ENCODE measurements around the gene KCND2.

Gene KCND2

DNA sequence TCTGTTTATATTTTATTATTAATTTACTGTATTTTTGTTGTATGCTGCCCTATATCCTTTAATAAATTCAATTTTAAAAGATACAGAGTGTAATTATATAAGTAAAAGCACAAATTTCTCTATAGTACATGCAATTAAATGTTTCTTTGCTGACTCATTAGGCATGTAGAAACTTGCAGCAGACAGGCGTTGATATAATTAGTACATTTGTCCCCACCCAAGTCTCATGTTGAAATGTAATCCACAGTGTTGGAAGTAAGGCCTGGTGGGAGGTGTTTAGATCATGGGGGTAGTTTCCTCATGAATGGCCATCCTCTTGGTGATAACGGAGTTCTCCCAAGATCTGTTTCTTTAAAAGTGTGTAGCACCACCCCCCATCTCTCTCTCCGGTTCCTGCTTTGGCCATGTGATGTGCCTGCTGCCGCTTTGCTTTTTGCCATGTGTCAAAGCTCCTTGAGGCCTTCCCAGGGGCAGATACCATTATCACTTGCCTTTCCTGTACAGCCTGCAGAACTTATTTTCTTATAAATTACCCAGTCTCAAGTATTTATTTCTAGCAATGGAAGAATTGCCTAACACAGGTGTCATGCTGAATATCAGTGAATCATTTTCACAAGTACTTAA is 521.2 kb downstream of the KCND2 start:
- no peaks in the 10 kb centered on the region for H3F3A ChIP-seq (ENCODE audit: control insufficient read depth, insufficient read depth)
- H3K9me2 ChIP-seq (replicated peaks; ENCODE audit: control insufficient read depth, low read length), result no peaks in the 10 kb centered on the region
- no peaks in the 10 kb centered on the region for H3K36me3 ChIP-seq (ENCODE audit: control insufficient read depth, low read length)
- H3K4me1 ChIP-seq (ENCODE audit: control insufficient read depth, low read length), result no peaks in the 10 kb centered on the region
- H3K9me3 ChIP-seq (ENCODE audit: control insufficient read depth, insufficient read depth, low read length), result no peaks in the 10 kb centered on the region
- no peaks in the 10 kb centered on the region for H4K20me1 ChIP-seq (ENCODE audit: control insufficient read depth, insufficient read depth, low read depth, low read length)
- H3K27me3 ChIP-seq (ENCODE audit: control insufficient read depth, low read length), result no peaks in the 10 kb centered on the region
- H3K4me3 ChIP-seq (ENCODE audit: low read length), result no peak overlapping the region
- no peak overlapping the region for H3K27ac ChIP-seq (ENCODE audit: low read depth, low read length)
- H3K4me2 ChIP-seq (ENCODE audit: low read length), result no peak overlapping the region
- TF ChIP-seq, protein P1, sequence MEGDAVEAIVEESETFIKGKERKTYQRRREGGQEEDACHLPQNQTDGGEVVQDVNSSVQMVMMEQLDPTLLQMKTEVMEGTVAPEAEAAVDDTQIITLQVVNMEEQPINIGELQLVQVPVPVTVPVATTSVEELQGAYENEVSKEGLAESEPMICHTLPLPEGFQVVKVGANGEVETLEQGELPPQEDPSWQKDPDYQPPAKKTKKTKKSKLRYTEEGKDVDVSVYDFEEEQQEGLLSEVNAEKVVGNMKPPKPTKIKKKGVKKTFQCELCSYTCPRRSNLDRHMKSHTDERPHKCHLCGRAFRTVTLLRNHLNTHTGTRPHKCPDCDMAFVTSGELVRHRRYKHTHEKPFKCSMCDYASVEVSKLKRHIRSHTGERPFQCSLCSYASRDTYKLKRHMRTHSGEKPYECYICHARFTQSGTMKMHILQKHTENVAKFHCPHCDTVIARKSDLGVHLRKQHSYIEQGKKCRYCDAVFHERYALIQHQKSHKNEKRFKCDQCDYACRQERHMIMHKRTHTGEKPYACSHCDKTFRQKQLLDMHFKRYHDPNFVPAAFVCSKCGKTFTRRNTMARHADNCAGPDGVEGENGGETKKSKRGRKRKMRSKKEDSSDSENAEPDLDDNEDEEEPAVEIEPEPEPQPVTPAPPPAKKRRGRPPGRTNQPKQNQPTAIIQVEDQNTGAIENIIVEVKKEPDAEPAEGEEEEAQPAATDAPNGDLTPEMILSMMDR (IDR thresholded peaks at IDR 0.05; ENCODE audit: low read depth, low read length, poor library complexity, severe bottlenecking), result no peak
- no peak for TF ChIP-seq EZH2phosphoT487 (IDR thresholded peaks at IDR 0.05; ENCODE audit: borderline replicate concordance, low read length)
- H3K79me2 ChIP-seq (ENCODE audit: control insufficient read depth, low read length), result no peaks in the 10 kb centered on the region

DNA sequence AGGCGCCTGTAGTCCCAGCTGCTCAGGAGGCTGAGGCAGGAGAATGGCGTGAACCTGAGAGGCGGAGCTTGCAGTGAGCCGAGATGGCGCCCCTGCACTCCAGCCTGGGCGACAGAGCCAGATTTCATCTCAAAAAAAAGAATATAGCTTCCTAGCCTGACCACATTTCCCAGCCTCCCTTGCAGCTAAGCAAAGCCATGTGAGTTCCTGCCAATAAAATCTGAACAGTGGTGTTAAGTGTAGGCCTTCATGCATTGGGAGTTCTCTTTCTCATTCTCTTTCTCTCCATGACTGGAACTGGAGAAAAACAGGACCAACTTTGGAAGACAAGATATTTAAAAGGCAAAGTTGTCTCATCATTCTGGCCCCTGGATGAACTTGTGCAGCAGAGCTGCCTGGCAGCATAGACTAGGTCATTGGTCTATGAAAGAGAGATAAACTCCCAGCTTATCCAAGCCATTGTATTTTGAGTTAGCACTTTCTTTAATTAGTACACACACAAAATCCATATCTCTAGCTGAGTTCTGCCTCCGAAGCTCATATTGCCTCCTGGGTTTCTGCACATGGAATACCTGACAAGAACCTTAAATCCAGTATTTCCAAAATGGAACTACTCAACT is 524.2 kb downstream of the KCND2 start:
- Histone ChIP-seq H4K20me1 (ENCODE audit: control insufficient read depth, insufficient read depth, low read depth, low read length) (no peaks in the 10 kb centered on the region), H3K79me2 (ENCODE audit: control insufficient read depth, low read length) (no peaks in the 10 kb centered on the region), H3K9me2 (replicated peaks; ENCODE audit: control insufficient read depth, low read length) (no peaks in the 10 kb centered on the region), H3K36me3 (ENCODE audit: control insufficient read depth, low read length) (no peaks in the 10 kb centered on the region), H3K27ac (ENCODE audit: low read depth, low read length) (no peak overlapping the region), H3K4me1 (ENCODE audit: control insufficient read depth, low read length) (no peaks in the 10 kb centered on the region), H3K4me2 (ENCODE audit: low read length) (no peak overlapping the region), H3F3A (ENCODE audit: control insufficient read depth, insufficient read depth) (no peaks in the 10 kb centered on the region), H3K27me3 (ENCODE audit: control insufficient read depth, low read length) (no peaks in the 10 kb centered on the region), H3K9me3 (ENCODE audit: control insufficient read depth, insufficient read depth, low read length) (no peaks in the 10 kb centered on the region), H3K4me3 (ENCODE audit: low read length) (no peak overlapping the region)
- TF ChIP-seq, protein P1 (IDR thresholded peaks at IDR 0.05; ENCODE audit: low read depth, low read length, poor library complexity, severe bottlenecking), result no peak
- no peak for TF ChIP-seq EZH2phosphoT487 (IDR thresholded peaks at IDR 0.05; ENCODE audit: borderline replicate concordance, low read length)

GRCh38 chr7:120799147-120799546 is 526.2 kb downstream of the KCND2 start:
- H3K4me2 ChIP-seq (ENCODE audit: low read length), result no peak overlapping the region
- no peak overlapping the region for H3K27ac ChIP-seq (ENCODE audit: low read depth, low read length)
- no peaks in the 10 kb centered on the region for H3K79me2 ChIP-seq (ENCODE audit: control insufficient read depth, low read length)
- no peaks in the 10 kb centered on the region for H4K20me1 ChIP-seq (ENCODE audit: control insufficient read depth, insufficient read depth, low read depth, low read length)
- TF ChIP-seq, protein P1 (IDR thresholded peaks at IDR 0.05; ENCODE audit: low read depth, low read length, poor library complexity, severe bottlenecking), result no peak
- no peak for TF ChIP-seq EZH2phosphoT487 (IDR thresholded peaks at IDR 0.05; ENCODE audit: borderline replicate concordance, low read length)
- H3K9me2 ChIP-seq (replicated peaks; ENCODE audit: control insufficient read depth, low read length), result no peaks in the 10 kb centered on the region
- no peaks in the 10 kb centered on the region for H3K9me3 ChIP-seq (ENCODE audit: control insufficient read depth, insufficient read depth, low read length)
- H3K27me3 ChIP-seq (ENCODE audit: control insufficient read depth, low read length), result no peaks in the 10 kb centered on the region
- H3K4me1 ChIP-seq (ENCODE audit: control insufficient read depth, low read length), result no peaks in the 10 kb centered on the region
- no peaks in the 10 kb centered on the region for H3K36me3 ChIP-seq (ENCODE audit: control insufficient read depth, low read length)
- H3K4me3 ChIP-seq (ENCODE audit: low read length), result no peak overlapping the region
- H3F3A ChIP-seq (ENCODE audit: control insufficient read depth, insufficient read depth), result no peaks in the 10 kb centered on the region

Measured in DOHH2 (cell line).